K562 (cell line): ENCODE results near the gene ELOVL4. TPM values are rescaled to one million over a fixed set of nuclear protein-coding genes. Genes with fewer than 3 reads are reported as not detected.

Experiments used
- ATAC-seq: fragments of 200-7000 bp; cut with Tn5 transposase; 3 replicates; pipeline ENCODE4 v1.9.1; 2020; ENCODE audit warnings: moderate library complexity
- BruUV-seq: library from RNA; stranded (reverse); fragments of 400-500 nt; replicated peaks from 2 replicates; lab custom pipeline; 2021; lab: Mats Ljungman, UMichigan
- CTCF ChIA-PET: fragments of 300-600 bp; formaldehyde crosslinking; extraction: SDS; loops from one replicate; lab custom pipeline; 2021; ENCODE audit warnings: low intra/inter-chr PET ratio; lab: Yijun Ruan, JAX
- POLR2A ChIA-PET: fragments of 300-600, 350-650 bp; sonication (Branson Sonifier 250); formaldehyde crosslinking; extraction: SDS; loops from one replicate; lab custom pipeline; 2021; ENCODE audit warnings: antibody characterized with exemption, inconsistent platforms; lab: Yijun Ruan, JAX
- DNase-seq, 4 experiments: peaks; one replicate each; pipeline versions ENCODE4 v3.0.0 to v3.0.0-alpha.2; 2011 to 2018; ENCODE audit warnings: low spot score in 3 of 4, mixed read lengths in 3 of 4; ENCODE audit errors: extremely low read depth in 1 of 4
- FAIRE-seq: peaks from 2 replicates; lab custom pipeline; 2011; peaks lifted over from hg19 to GRCh38; lab: Jason Lieb, UNC
- H2AFZ ChIP-seq: 2 replicates; pipeline ENCODE4 v1.6.0; 2011; ENCODE audit warnings: low read depth, low read length, control low read depth, inconsistent platforms
- H3K27ac ChIP-seq: fragments of 200-600 bp; 3 replicates; pipeline ENCODE4 v1.8.0; 2011; ENCODE audit warnings: low read depth, mild to moderate bottlenecking, control low read depth, inconsistent platforms, low read length, moderate library complexity, mixed read lengths; ENCODE audit errors: extremely low read depth
- H3K27me3 ChIP-seq, 2 experiments: fragments of 300-600 bp in 1 of 2; 2 replicates in 1 of 2; 3 replicates in 1 of 2; pipeline versions ENCODE4 v1.6.0 to v1.8.0; 2011; ENCODE audit warnings: inconsistent platforms in 2 of 2, low read length in 2 of 2, mild to moderate bottlenecking in 1 of 2, mixed read lengths in 1 of 2, moderate library complexity in 1 of 2; ENCODE audit not compliant: control insufficient read depth in 2 of 2, insufficient read depth in 2 of 2
- H3K36me3 ChIP-seq: fragments of 300-600 bp; 3 replicates; pipeline ENCODE4 v1.8.0; 2011; ENCODE audit warnings: mild to moderate bottlenecking, low read length, inconsistent platforms; ENCODE audit not compliant: control insufficient read depth, insufficient read depth
- H3K4me1 ChIP-seq, 2 experiments: fragments of 200-600 bp in 1 of 2; replicated peaks in 1 of 2; 2 replicates in 1 of 2; 3 replicates in 1 of 2; pipeline versions ENCODE4 v1.5.1 to v1.8.0; 2011; ENCODE audit warnings: inconsistent platforms in 2 of 2, low read length in 2 of 2, mild to moderate bottlenecking in 1 of 2, mixed read lengths in 1 of 2, moderate library complexity in 1 of 2; ENCODE audit not compliant: control insufficient read depth in 2 of 2, insufficient read depth in 2 of 2
- H3K4me2 ChIP-seq: 2 replicates; pipeline ENCODE4 v1.6.1; 2011; ENCODE audit warnings: low read length, control low read depth, inconsistent platforms, mixed read lengths; ENCODE audit not compliant: insufficient read depth
- H3K4me3 ChIP-seq: fragments of 200-600 bp; sonication (generic), shearing (Covaris generic); 2 replicates; pipeline ENCODE4 v1.5.1; 2016; ENCODE audit warnings: control low read depth, inconsistent platforms
- H3K79me2 ChIP-seq: fragments of 200-600 bp; 3 replicates; pipeline ENCODE4 v1.8.0; 2011; ENCODE audit warnings: low read length, inconsistent platforms; ENCODE audit not compliant: control insufficient read depth, insufficient read depth
- H3K9ac ChIP-seq, 2 experiments: 2 replicates each; pipeline versions ENCODE4 v1.6.0 to v1.6.1; 2011; ENCODE audit warnings: low read depth in 2 of 2, low read length in 2 of 2, control low read depth in 1 of 2, inconsistent platforms in 1 of 2, mild to moderate bottlenecking in 1 of 2, mixed read lengths in 1 of 2; ENCODE audit not compliant: insufficient read depth in 1 of 2
- H3K9me1 ChIP-seq: one replicate; pipeline ENCODE4 v1.6.0; 2011; ENCODE audit warnings: inconsistent platforms, mild to moderate bottlenecking, low read length, moderate library complexity; ENCODE audit not compliant: control insufficient read depth, insufficient read depth
- H3K9me3 ChIP-seq: replicated peaks from 2 replicates; pipeline ENCODE4 v1.5.1; 2011; ENCODE audit warnings: low read depth, low read length, inconsistent platforms; ENCODE audit not compliant: control insufficient read depth, insufficient read depth
- H4K20me1 ChIP-seq: replicated peaks from 2 replicates; pipeline ENCODE4 v1.6.1; 2011; ENCODE audit warnings: low read length, inconsistent platforms, mixed read lengths; ENCODE audit not compliant: control insufficient read depth, insufficient read depth
- BCL6 ChIP-seq: fragments of 250-450 bp; sonication (Bioruptor Pico); IDR thresholded peaks from 2 replicates; pipeline ENCODE4 v1.4.0; 2020
- DEAF1 ChIP-seq: fragments of 450-650 bp; formaldehyde crosslinking; IDR thresholded peaks from 2 replicates; pipeline ENCODE4 v1.4.0; 2020; ENCODE audit warnings: mild to moderate bottlenecking, moderate library complexity
- ESRRA ChIP-seq: fragments of 450-650 bp; IDR thresholded peaks from 2 replicates; pipeline ENCODE4 v1.6.1; 2014; ENCODE audit warnings: low read depth, mild to moderate bottlenecking, moderate library complexity, borderline replicate concordance
- FOXA3 ChIP-seq, 2 experiments: fragments of 450-650 bp in 1 of 2; sonication (generic) in 1 of 2; formaldehyde crosslinking; IDR thresholded peaks in 1 of 2; conservative IDR thresholded peaks in 1 of 2; 2 replicates each; pipeline versions ENCODE4 v1.4.0 to v1.8.0; 2020 to 2022; ENCODE audit warnings: mild to moderate bottlenecking in 2 of 2, missing genetic modification reagents in 1 of 2
- HDAC6 ChIP-seq: IDR thresholded peaks from 2 replicates; pipeline ENCODE4 v1.6.1; 2012; ENCODE audit warnings: low read depth, mild to moderate bottlenecking, control low read depth, inconsistent platforms, low read length, moderate library complexity
- HNRNPL ChIP-seq: fragments of 200-400 bp; formaldehyde crosslinking; IDR thresholded peaks from 2 replicates; pipeline ENCODE4 v1.6.1; 2017; ENCODE audit warnings: low read depth, mild to moderate bottlenecking, low read length
- KAT7 ChIP-seq: sonication (generic); formaldehyde crosslinking; IDR thresholded peaks from 2 replicates; pipeline ENCODE4 v1.8.0; 2022; ENCODE audit warnings: missing genetic modification reagents, mild to moderate bottlenecking, borderline replicate concordance
- MEF2A ChIP-seq: IDR thresholded peaks from 2 replicates; pipeline ENCODE4 v1.6.1; 2011; ENCODE audit warnings: low read depth, mild to moderate bottlenecking, low read length, moderate library complexity; ENCODE audit not compliant: control insufficient read depth
- MYNN ChIP-seq, 2 experiments: sonication (generic); formaldehyde crosslinking in 1 of 2; IDR thresholded peaks; 2 replicates each; pipeline versions ENCODE4 v1.5.0 to v1.6.1; 2016 to 2020; ENCODE audit warnings: antibody characterized with exemption in 1 of 2, missing genetic modification reagents in 1 of 2
- POLR2A ChIP-seq: fragments of 450-650 bp; conservative IDR thresholded peaks from 2 replicates; pipeline ENCODE4 v1.6.1; 2016
- POLR2B ChIP-seq: fragments of 450-650 bp; IDR thresholded peaks from 2 replicates; pipeline ENCODE4 v1.6.1; 2018; ENCODE audit warnings: low read depth; ENCODE audit not compliant: partially characterized antibody
- SMAD4 ChIP-seq: fragments of 250-450 bp; sonication (Bioruptor Pico); conservative IDR thresholded peaks from 2 replicates; pipeline ENCODE4 v1.8.0; 2021; ENCODE audit warnings: inconsistent platforms, mild to moderate bottlenecking, moderate library complexity
- SP1 ChIP-seq: sonication (generic); formaldehyde crosslinking; IDR thresholded peaks from 2 replicates; pipeline ENCODE4 v1.8.1; 2022; ENCODE audit warnings: mild to moderate bottlenecking, missing genetic modification reagents
- TCFL5 ChIP-seq: fragments of 250-450 bp; sonication (Bioruptor Pico); conservative IDR thresholded peaks from 2 replicates; pipeline ENCODE4 v1.6.1; 2021; ENCODE audit warnings: mild to moderate bottlenecking, moderate library complexity, matching md5 sums
- ZNF197 ChIP-seq: fragments of 200-800 bp; sonication (Bioruptor generic); IDR thresholded peaks from 2 replicates; pipeline ENCODE4 v1.6.1; 2016; ENCODE audit warnings: low read depth, missing genetic modification characterization, missing compliant biosample characterization
- ZNF444 ChIP-seq: fragments of 250-450 bp; sonication (Bioruptor Pico); IDR thresholded peaks from 2 replicates; pipeline ENCODE4 v1.4.0; 2020; ENCODE audit warnings: mild to moderate bottlenecking, moderate library complexity
- WGBS: fragments of 100-300 bp; shearing (Covaris generic); methylation state at CpG from one replicate; pipeline ENCODE4 v1.1.6; 2016; ENCODE audit warnings: low coverage, mixed read lengths; ENCODE audit not compliant: insufficient coverage; ENCODE audit errors: missing lambda C conversion rate; 5-methylcytosine and 5-hydroxymethylcytosine counted together
- in situ Hi-C: fragments of 300-500 bp; cut with MboI; formaldehyde crosslinking; loops from 4 replicates; pipeline ENCODE4 v1.15.0; 2018; ENCODE audit warnings: inconsistent platforms, mixed read lengths
- intact Hi-C: fragments of 100-400 bp; cut with micrococcal nuclease; formaldehyde crosslinking; loops from 2 replicates; pipeline ENCODE4 v1.14.2; 2022
- polyA plus RNA-seq, 8 experiments: library from polyadenylated mRNA; depleted of rRNA in 4 of 8; stranded (reverse) in 5 of 8; unstranded in 3 of 8; fragments of >200 nt; fragmentation: Nextera tagmentation in 2 of 8; fragmentation: Illumina TruSeq in 1 of 8; extraction: Ambion mirVana in 2 of 8; extraction: Trizol in 1 of 8; gene quantifications; 2 replicates each; pipeline versions ENCODE4 v1.2.1 to v1.2.3, GENCODE V29; 2011 to 2014; ENCODE audit warnings: inconsistent platforms in 1 of 8, missing spikeins in 1 of 8
- total RNA-seq, 7 experiments: library from RNA; depleted of rRNA in 6 of 7; stranded (reverse); fragments of >200 nt in 6 of 7; fragmentation: Illumina TruSeq in 2 of 7; extraction: Trizol in 2 of 7; gene quantifications; 2 replicates each; pipeline versions ENCODE4 v1.2.1 to v1.2.3, GENCODE V29; 2011 to 2021; ENCODE audit warnings: low replicate concordance in 1 of 7

The ELOVL4 gene
- total and polyA plus RNA-seq, 9 of the 15 experiments (the other 6 are each of a cell fraction or from before 2014, with no cell fraction given), result not detected

- DNase-seq (no peak), ATAC-seq (no peak), FAIRE-seq (no peak)
- Histone ChIP-seq H3K9me1 (no peaks in the 10 kb centered on the region), H3K4me2 (no peak overlapping the region), H3K4me3 (no peak overlapping the region), H3K27ac (no peak overlapping the region), H2AFZ (no peak overlapping the region), H3K79me2 (no peaks in the 10 kb centered on the region), H3K9ac (no peak overlapping the region), H3K9me3 (no peaks in the 10 kb centered on the region), H3K27me3 (no peaks in the 10 kb centered on the region), H3K4me1 (no peaks in the 10 kb centered on the region), H3K36me3 (no peaks in the 10 kb centered on the region), H4K20me1 (no peaks in the 10 kb centered on the region)
- POLR2A ChIA-PET, result no interaction called here
- WGBS, result 0% methylated on average over 1 of the region's 1 CpG
- in situ Hi-C loops, result no loop called here
- CTCF ChIA-PET, result no interaction called here
- intact Hi-C loops, result no loop called here
- TF ChIP-seq MEF2A (no peak), ZNF197 (no peak), ZNF444 (CRISPR knock-in tag) (no peak), TCFL5 (CRISPR knock-in tag) (no peak), BCL6 (CRISPR knock-in tag) (no peak), HDAC6 (no peak), DEAF1 (CRISPR knock-in tag) (no peak), KAT7 (CRISPR knock-in tag) (no peak), MYNN (IDR thresholded peaks at IDR 0.05) (no peak), MYNN (CRISPR knock-in tag; IDR thresholded peaks at IDR 0.05) (no peak), POLR2A (no peak), ESRRA (no peak), SMAD4 (CRISPR knock-in tag) (no peak), POLR2B (no peak), FOXA3 (CRISPR knock-in tag; conservative IDR thresholded peaks at IDR 0.05 in 1 of 2, IDR thresholded peaks at IDR 0.05 in 1 of 2) (no peak), HNRNPL (no peak), SP1 (no peak)
- no TSS peak for BruUV-seq
Observed at GRCh38 chr6:79922018-79922417, 25.3 kb downstream of the ELOVL4 start.
